IMR-90 (cell line): ENCODE measurements around the gene KCNK18. TPM values are rescaled to one million over a fixed set of nuclear protein-coding genes. Genes with fewer than 3 reads are reported as not detected.
A peak's percentile ranks its signal among the peaks of the same experiment; 100 is the strongest.

Source experiments
- ATAC-seq: fragments of 200-7000 bp; cut with Tn5 transposase; 2 replicates; pipeline ENCODE4 v1.9.1; 2020; ENCODE audit warnings: low read depth, mild to moderate bottlenecking, moderate library complexity
- BruUV-seq: library from RNA; stranded (reverse); fragments of 400-500 nt; replicated peaks from 2 replicates; lab custom pipeline; 2021; lab: Mats Ljungman, UMichigan
- CTCF ChIA-PET: fragments of 300-600 bp; formaldehyde crosslinking; extraction: SDS; loops from one replicate; lab custom pipeline; 2021; ENCODE audit warnings: antibody characterized with exemption; lab: Yijun Ruan, JAX
- POLR2A ChIA-PET: fragments of 300-600 bp; sonication (Branson Sonifier 250); formaldehyde crosslinking; loops from one replicate; lab custom pipeline; 2022; ENCODE audit warnings: antibody characterized with exemption; ENCODE audit not compliant: unreplicated experiment; lab: Charles Lee
- DNase-seq: peaks from one replicate; pipeline ENCODE4 v3.0.0; 2013
- H2AFZ ChIP-seq: replicated peaks from 2 replicates; pipeline ENCODE3; 2013; ENCODE audit warnings: low read length, mild to moderate bottlenecking; ENCODE audit not compliant: poor library complexity
- H2AK5ac ChIP-seq: 2 replicates; pipeline ENCODE4 v1.6.1; 2013; ENCODE audit warnings: low read depth, low read length, inconsistent platforms
- H2AK9ac ChIP-seq: replicated peaks from 2 replicates; pipeline ENCODE3; 2013; ENCODE audit warnings: mild to moderate bottlenecking, low read depth, low read length, moderate library complexity; ENCODE audit not compliant: poor library complexity
- H2BK120ac ChIP-seq: 2 replicates; pipeline ENCODE4 v1.6.1; 2013; ENCODE audit warnings: low read depth, low read length, inconsistent platforms
- H2BK15ac ChIP-seq: 3 replicates; pipeline ENCODE4 v1.6.1; 2013; ENCODE audit warnings: low read depth, low read length, inconsistent platforms
- H2BK20ac ChIP-seq: 2 replicates; pipeline ENCODE4 v1.6.1; 2013; ENCODE audit warnings: low read depth, mild to moderate bottlenecking, inconsistent platforms, low read length, moderate library complexity
- H2BK5ac ChIP-seq: 2 replicates; pipeline ENCODE4 v1.6.1; 2013; ENCODE audit warnings: mild to moderate bottlenecking, low read depth, low read length, inconsistent platforms; ENCODE audit not compliant: poor library complexity, severe bottlenecking
- H3K14ac ChIP-seq: replicated peaks from 2 replicates; pipeline ENCODE4 v1.6.1; 2013; ENCODE audit warnings: low read depth, low read length, inconsistent platforms
- H3K18ac ChIP-seq: 2 replicates; pipeline ENCODE4 v1.6.1; 2013; ENCODE audit warnings: low read depth, low read length, control low read depth
- H3K23ac ChIP-seq: 2 replicates; pipeline ENCODE4 v1.6.1; 2013; ENCODE audit warnings: low read depth, low read length, inconsistent platforms
- H3K27ac ChIP-seq: 2 replicates; pipeline ENCODE4 v1.5.1; 2013; ENCODE audit warnings: mild to moderate bottlenecking, control low read depth, low read length; ENCODE audit not compliant: insufficient read depth
- H3K27me3 ChIP-seq: 2 replicates; pipeline ENCODE4 v1.6.1; 2013; ENCODE audit warnings: low read length; ENCODE audit not compliant: control insufficient read depth, insufficient read depth
- H3K36me3 ChIP-seq: 2 replicates; pipeline ENCODE4 v1.6.1; 2013; ENCODE audit warnings: low read length, mixed read lengths; ENCODE audit not compliant: control insufficient read depth, insufficient read depth
- H3K4ac ChIP-seq: 2 replicates; pipeline ENCODE4 v1.6.1; 2013; ENCODE audit warnings: low read depth, low read length, inconsistent platforms
- H3K4me1 ChIP-seq: 2 replicates; pipeline ENCODE4 v1.6.1; 2013; ENCODE audit warnings: low read length, mixed read lengths; ENCODE audit not compliant: control insufficient read depth, insufficient read depth
- H3K4me2 ChIP-seq: 2 replicates; pipeline ENCODE4 v1.6.1; 2013; ENCODE audit warnings: low read depth, mild to moderate bottlenecking, control low read depth, low read length, moderate library complexity
- H3K4me3 ChIP-seq: 2 replicates; pipeline ENCODE4 v1.5.1; 2013; ENCODE audit warnings: low read depth, mild to moderate bottlenecking, control low read depth, low read length, moderate library complexity; ENCODE audit not compliant: insufficient read depth
- H3K56ac ChIP-seq: 2 replicates; pipeline ENCODE4 v1.6.1; 2013; ENCODE audit warnings: low read length, inconsistent platforms; ENCODE audit not compliant: insufficient read depth; ENCODE audit errors: extremely low read depth
- H3K79me1 ChIP-seq, 2 experiments: 2 replicates each; pipeline ENCODE4 v1.6.1; 2013; ENCODE audit warnings: low read length in 2 of 2, inconsistent platforms in 1 of 2, low read depth in 1 of 2
- H3K9ac ChIP-seq: 2 replicates; pipeline ENCODE4 v1.6.1; 2013; ENCODE audit warnings: low read depth, low read length, control low read depth
- H3K9me1 ChIP-seq: 2 replicates; pipeline ENCODE4 v1.6.1; 2013; ENCODE audit warnings: low read length, inconsistent platforms; ENCODE audit not compliant: insufficient read depth
- H3K9me3 ChIP-seq: 2 replicates; pipeline ENCODE4 v1.6.1; 2013; ENCODE audit warnings: low read length; ENCODE audit not compliant: control insufficient read depth, insufficient read depth
- H4K20me1 ChIP-seq: 2 replicates; pipeline ENCODE4 v1.6.1; 2013; ENCODE audit warnings: low read length, inconsistent platforms; ENCODE audit not compliant: insufficient read depth
- H4K5ac ChIP-seq: 2 replicates; pipeline ENCODE4 v1.6.1; 2013; ENCODE audit warnings: mild to moderate bottlenecking, low read depth, low read length, control low read depth
- H4K8ac ChIP-seq, 2 experiments: 2 replicates each; pipeline ENCODE4 v1.6.1; 2013; ENCODE audit warnings: low read depth in 2 of 2, low read length in 2 of 2, control low read depth in 1 of 2, inconsistent platforms in 1 of 2
- H4K91ac ChIP-seq: 2 replicates; pipeline ENCODE4 v1.6.1; 2013; ENCODE audit warnings: low read depth, low read length, inconsistent platforms; ENCODE audit not compliant: insufficient read depth
- ELK1 ChIP-seq: fragments of 150-350 bp; IDR thresholded peaks from 2 replicates; pipeline ENCODE4 v1.6.1; 2016; ENCODE audit warnings: low read depth, mild to moderate bottlenecking, low read length, moderate library complexity, borderline replicate concordance
- MAFK ChIP-seq: IDR thresholded peaks from 2 replicates; pipeline ENCODE4 v1.6.1; 2012; ENCODE audit warnings: low read depth, low read length, improper control_type of control experiment
- WGBS, 2 experiments: methylation state at CpG; one replicate each; pipeline versions ENCODE4 v1.1.5 to v1.1.7; 2013; ENCODE audit warnings: missing lambda C conversion rate in 2 of 2; ENCODE audit not compliant: insufficient read length in 1 of 2; ENCODE audit errors: extremely low coverage in 2 of 2; 5-methylcytosine and 5-hydroxymethylcytosine counted together
- dilution Hi-C: fragments of 300-500 bp; cut with HindIII; formaldehyde crosslinking; loops from one replicate; pipeline ENCODE4 v1.14.3; 2018; ENCODE audit warnings: low sequenced_read_pairs; ENCODE audit not compliant: unreplicated experiment
- in situ Hi-C: fragments of 300-500 bp; cut with MboI; formaldehyde crosslinking; loops from 3 replicates; pipeline ENCODE4 v1.14.3; 2019; ENCODE audit warnings: low sequenced_read_pairs, inconsistent platforms, mixed read lengths
- intact Hi-C: fragments of 100-400 bp; cut with micrococcal nuclease; formaldehyde crosslinking; loops from 2 replicates; pipeline ENCODE4 v1.10.0; 2022
- polyA plus RNA-seq, 3 experiments: library from polyadenylated mRNA; depleted of rRNA; stranded (reverse); fragments of >200 nt; gene quantifications; 2 replicates each; pipeline ENCODE4 v1.2.3, GENCODE V29; 2012; ENCODE audit warnings: low replicate concordance in 1 of 3
- total RNA-seq: library from RNA; depleted of rRNA; stranded (reverse); fragments of >200 nt; gene quantifications from 2 replicates; pipeline ENCODE4 v1.2.3, GENCODE V29; 2012

The KCNK18 gene
- total and polyA plus RNA-seq, 2 of the 4 experiments (the other 2 are of a cell fraction): not detected

DNA sequence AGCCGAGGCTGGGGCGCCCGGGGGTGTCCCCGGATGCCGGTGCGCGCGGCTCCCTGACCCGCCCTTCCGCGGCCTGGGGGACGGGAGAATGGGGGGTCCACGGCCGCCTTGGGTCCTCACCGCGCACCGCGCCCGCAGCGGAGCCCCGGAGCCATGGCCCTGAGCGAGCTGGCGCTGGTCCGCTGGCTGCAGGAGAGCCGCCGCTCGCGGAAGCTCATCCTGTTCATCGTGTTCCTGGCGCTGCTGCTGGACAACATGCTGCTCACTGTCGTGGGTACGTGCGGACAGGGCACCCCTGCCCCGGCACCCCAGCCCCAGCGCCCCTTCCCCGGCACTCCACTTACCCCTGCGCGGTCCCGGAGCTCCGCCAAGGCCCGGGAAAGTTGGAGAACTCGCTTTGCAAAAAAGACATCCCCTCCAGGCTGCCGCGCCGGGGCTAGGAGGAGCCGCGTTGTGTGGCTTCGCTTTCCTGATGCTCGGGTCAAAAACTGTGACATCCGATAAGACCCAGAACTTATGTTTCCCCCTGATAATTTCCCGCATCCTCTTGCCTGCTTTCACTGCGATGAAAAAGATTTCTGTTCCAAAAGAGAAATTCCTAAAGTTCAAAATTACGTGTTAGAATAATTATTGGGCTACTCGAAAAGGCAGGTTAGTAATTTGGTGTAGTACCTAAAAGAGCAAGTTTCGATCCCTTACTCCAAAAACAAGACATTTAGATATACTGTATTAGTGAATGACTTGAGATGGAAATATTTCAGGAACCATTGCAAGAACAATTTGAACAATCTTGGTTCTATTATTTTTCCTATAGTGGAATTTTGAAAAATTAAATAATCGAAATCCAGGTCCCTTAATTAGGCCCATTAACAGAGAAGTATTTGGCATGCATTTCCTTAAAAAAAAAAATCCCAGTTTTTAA lies 44.5 kb downstream of the KCNK18 start:
- DNase-seq: no peak
- intact Hi-C loops (no loop called here), in situ Hi-C loops (no loop called here), dilution Hi-C loops (no loop called here)
- H2BK5ac ChIP-seq: no peak overlapping the region
- H3K4me1 ChIP-seq: no peaks in the 10 kb centered on the region
- H3K56ac ChIP-seq: no peak overlapping the region
- no peak overlapping the region for H3K23ac ChIP-seq
- no peak overlapping the region for H4K8ac ChIP-seq
- H3K27ac ChIP-seq: no peak overlapping the region
- no peaks in the 10 kb centered on the region for H3K79me1 ChIP-seq
- no peak overlapping the region for H2AK9ac ChIP-seq
- no peak overlapping the region for H3K18ac ChIP-seq
- H4K91ac ChIP-seq: no peak overlapping the region
- H3K4me3 ChIP-seq: no peak overlapping the region
- H3K4ac ChIP-seq: no peak overlapping the region
- WGBS, 2 experiments: 0% methylated on average over 4 of the region's 56 CpGs; no CpG with 5 or more reads in 1 of the 2 experiments
- no peak for TF ChIP-seq MAFK
- no peak for TF ChIP-seq ELK1
- no peak overlapping the region for H2AK5ac ChIP-seq
- H2BK15ac ChIP-seq: no peak overlapping the region
- no peak overlapping the region for H4K5ac ChIP-seq
- BruUV-seq: no TSS peak
- H2BK120ac ChIP-seq: no peak overlapping the region
- H3K14ac ChIP-seq: no peak overlapping the region
- H3K4me2 ChIP-seq: no peak overlapping the region; the same call in 1 of the 2 replicates
- H3K36me3 ChIP-seq: no peaks in the 10 kb centered on the region
- no peaks in the 10 kb centered on the region for H4K20me1 ChIP-seq
- no peaks in the 10 kb centered on the region for H3K9me3 ChIP-seq
- ATAC-seq: peak; percentile 49
- POLR2A ChIA-PET: no interaction called here
- H2BK20ac ChIP-seq: no peak overlapping the region
- no peaks in the 10 kb centered on the region for H3K9me1 ChIP-seq
- H3K27me3 ChIP-seq: peaks cover 36% of the 10 kb centered on the region
- CTCF ChIA-PET: interaction anchor here (0.6 to 1.6 kb wide), 3 partner anchors 17 to 76 kb away, joined by 3 read pairs; no protein-coding TSS in a partner anchor
- H3K9ac ChIP-seq: no peak overlapping the region
- H2AFZ ChIP-seq: no peak overlapping the region
